Transverse colon (tissue), 3 donors: ENCODE results near the gene CNNM2.

Experiments used
- EP300 ChIP-seq: sonication (generic); formaldehyde crosslinking; IDR thresholded peaks from one replicate; pipeline ENCODE4 v1.6.1; 2017; ENCODE audit warnings: antibody characterized with exemption, low read depth
- TF ChIP-seq, protein P1 (sequence below), 5 experiments: fragments of 200-600 bp in 3 of 5; fragments of 450-650 bp in 2 of 5; sonication (generic) in 3 of 5; IDR thresholded peaks; 1 replicate in 2 of 5; 2 replicates in 3 of 5; pipeline ENCODE4 v1.5.1; 2016 to 2017; ENCODE audit warnings: antibody characterized with exemption in 5 of 5, inconsistent platforms in 3 of 5, mild to moderate bottlenecking in 2 of 5, moderate library complexity in 1 of 5

DNA sequence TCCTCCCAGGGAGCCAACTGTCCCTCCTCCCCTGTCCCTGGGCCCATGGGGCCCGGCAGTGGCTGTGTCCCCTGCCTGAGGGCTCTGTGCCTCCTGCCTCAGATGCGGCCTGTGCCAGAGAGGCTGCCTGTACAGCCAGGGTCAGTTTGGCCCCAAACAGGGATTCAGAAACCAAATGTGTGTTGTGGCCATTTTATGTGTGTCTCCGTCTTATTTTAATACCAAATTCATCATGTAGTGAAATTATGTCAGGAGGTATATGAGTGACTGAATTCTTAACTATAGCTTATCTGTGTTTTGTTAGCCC, 160.2 kb downstream of the CNNM2 start:
- TF ChIP-seq, protein P1, sequence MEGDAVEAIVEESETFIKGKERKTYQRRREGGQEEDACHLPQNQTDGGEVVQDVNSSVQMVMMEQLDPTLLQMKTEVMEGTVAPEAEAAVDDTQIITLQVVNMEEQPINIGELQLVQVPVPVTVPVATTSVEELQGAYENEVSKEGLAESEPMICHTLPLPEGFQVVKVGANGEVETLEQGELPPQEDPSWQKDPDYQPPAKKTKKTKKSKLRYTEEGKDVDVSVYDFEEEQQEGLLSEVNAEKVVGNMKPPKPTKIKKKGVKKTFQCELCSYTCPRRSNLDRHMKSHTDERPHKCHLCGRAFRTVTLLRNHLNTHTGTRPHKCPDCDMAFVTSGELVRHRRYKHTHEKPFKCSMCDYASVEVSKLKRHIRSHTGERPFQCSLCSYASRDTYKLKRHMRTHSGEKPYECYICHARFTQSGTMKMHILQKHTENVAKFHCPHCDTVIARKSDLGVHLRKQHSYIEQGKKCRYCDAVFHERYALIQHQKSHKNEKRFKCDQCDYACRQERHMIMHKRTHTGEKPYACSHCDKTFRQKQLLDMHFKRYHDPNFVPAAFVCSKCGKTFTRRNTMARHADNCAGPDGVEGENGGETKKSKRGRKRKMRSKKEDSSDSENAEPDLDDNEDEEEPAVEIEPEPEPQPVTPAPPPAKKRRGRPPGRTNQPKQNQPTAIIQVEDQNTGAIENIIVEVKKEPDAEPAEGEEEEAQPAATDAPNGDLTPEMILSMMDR (IDR thresholded peaks at IDR 0.05): no peak
- TF ChIP-seq EP300: no peak
